Activated naive CD8-positive, alpha-beta T cell treated with anti-CD3 and anti-CD28 coated beads, Interleukin-2, amount 50 U/mL, for 24 hours (primary cell): ENCODE measurements around the gene CLSTN2.
A peak's percentile ranks its signal among the peaks of the same experiment; 100 is the strongest.

ENCODE experiments used
- ATAC-seq: fragments of 150-1000 bp; cut with Tn5 transposase; one replicate; pipeline ENCODE4 v1.10.0; 2021
- DNase-seq: peaks from one replicate; pipeline ENCODE4 v3.0.0; 2021
- H3K27ac Mint-ChIP-seq: one replicate; pipeline ENCODE4 v1.8.0; 2021; ENCODE audit warnings: mild to moderate bottlenecking, mixed read lengths
- H3K27me3 Mint-ChIP-seq: one replicate; pipeline ENCODE4 v1.8.0; 2021; ENCODE audit warnings: mixed read lengths
- H3K36me3 Mint-ChIP-seq: one replicate; pipeline ENCODE4 v1.8.0; 2021; ENCODE audit warnings: low read depth, mixed read lengths
- H3K4me1 Mint-ChIP-seq: one replicate; pipeline ENCODE4 v1.8.0; 2021; ENCODE audit warnings: mixed read lengths
- H3K4me3 Mint-ChIP-seq: one replicate; pipeline ENCODE4 v1.8.0; 2021; ENCODE audit warnings: mild to moderate bottlenecking, moderate library complexity, mixed read lengths
- H3K9me3 Mint-ChIP-seq: one replicate; pipeline ENCODE4 v1.8.0; 2021; ENCODE audit warnings: mixed read lengths

CLSTN2 gene

DNA sequence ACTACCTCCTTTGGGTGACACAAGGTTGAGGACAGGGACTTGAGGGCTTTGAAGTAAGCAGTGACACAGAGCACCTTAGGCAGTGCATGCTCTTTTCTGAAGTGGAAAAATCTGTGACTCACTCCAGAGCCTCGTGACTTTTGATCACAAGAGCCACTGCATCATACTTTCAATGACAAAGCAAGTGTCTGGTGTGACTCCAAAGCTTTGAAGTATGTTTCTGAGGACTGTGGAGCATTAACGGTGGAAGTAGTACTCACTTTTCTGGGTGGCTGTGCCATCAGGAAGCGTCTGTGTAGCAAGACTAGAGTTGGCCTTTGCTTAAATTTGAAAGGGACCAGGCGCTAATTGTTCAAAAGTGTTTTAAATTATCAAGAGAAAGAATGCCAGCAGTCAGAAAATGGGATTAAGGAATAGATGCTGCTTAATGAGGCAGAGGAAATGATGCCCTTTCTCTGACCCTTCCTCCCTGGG lies 532.2 kb downstream of the CLSTN2 start:
- ATAC-seq (peak; percentile 93), DNase-seq (peak; percentile 2)
- no peaks in the 10 kb centered on the region for H3K27me3 Mint-ChIP-seq
- no peak overlapping the region for H3K4me3 Mint-ChIP-seq
- no peaks in the 10 kb centered on the region for H3K9me3 Mint-ChIP-seq
- peaks cover 6% of the 10 kb centered on the region for H3K4me1 Mint-ChIP-seq
- no peaks in the 10 kb centered on the region for H3K36me3 Mint-ChIP-seq
- H3K27ac Mint-ChIP-seq, result peak overlapping the region; percentile 24

- DNase-seq (no peak), ATAC-seq (no peak)
- Mint-ChIP-seq H3K9me3 (no peaks in the 10 kb centered on the region), H3K27ac (no peak overlapping the region), H3K4me3 (no peak overlapping the region), H3K27me3 (no peaks in the 10 kb centered on the region), H3K36me3 (no peaks in the 10 kb centered on the region), H3K4me1 (peaks cover 6% of the 10 kb centered on the region)
Observed at GRCh38 chr3:140467796-140468315, 532.9 kb downstream of the CLSTN2 start.

DNA sequence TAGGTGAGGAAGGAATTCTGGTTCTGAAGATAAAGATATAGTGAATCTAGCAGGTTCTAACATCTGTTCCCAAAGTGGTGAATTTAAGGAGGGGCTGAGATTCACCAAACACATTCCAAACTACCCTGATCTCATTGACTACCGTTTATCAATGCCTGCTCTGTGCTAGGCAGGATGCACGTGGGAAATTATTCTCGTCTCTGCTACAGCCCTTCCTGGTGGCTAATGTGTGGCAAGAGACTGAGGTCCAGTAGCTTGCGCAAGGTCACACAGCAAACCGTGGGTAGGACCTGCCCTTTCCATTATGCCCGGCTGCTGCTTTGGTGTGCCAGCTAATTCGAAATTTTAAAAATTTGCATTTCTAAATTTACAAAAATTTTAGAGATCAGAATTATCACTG lies 533.4 kb downstream of the CLSTN2 start:
- DNase-seq (no peak), ATAC-seq (no peak)
- H3K36me3 Mint-ChIP-seq, result no peaks in the 10 kb centered on the region
- H3K27ac Mint-ChIP-seq, result no peak overlapping the region
- peaks cover 6% of the 10 kb centered on the region for H3K4me1 Mint-ChIP-seq
- no peak overlapping the region for H3K4me3 Mint-ChIP-seq
- H3K9me3 Mint-ChIP-seq, result no peaks in the 10 kb centered on the region
- no peaks in the 10 kb centered on the region for H3K27me3 Mint-ChIP-seq

DNA sequence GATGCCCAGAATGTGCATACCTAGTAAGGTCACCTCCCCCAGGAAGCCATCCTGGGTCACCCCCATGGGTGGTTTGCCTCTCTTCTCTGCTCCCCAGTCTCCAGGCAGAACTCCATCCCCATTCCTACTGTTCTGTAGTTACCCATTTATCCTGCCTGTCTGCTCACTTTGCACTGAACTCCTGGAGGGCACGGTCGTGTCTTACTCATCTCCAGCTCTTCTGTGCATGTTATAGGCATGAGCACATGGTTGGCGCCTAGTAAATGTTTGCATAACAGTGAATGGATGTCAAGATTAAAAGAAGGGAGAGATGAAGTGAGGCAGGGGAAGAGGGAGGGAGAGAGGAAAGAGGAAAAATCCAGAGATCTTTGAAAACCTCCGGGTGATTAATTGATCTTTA lies 534.5 kb downstream of the CLSTN2 start:
- Mint-ChIP-seq H3K4me3 (no peak overlapping the region), H3K4me1 (peaks cover 6% of the 10 kb centered on the region), H3K36me3 (no peaks in the 10 kb centered on the region), H3K27me3 (no peaks in the 10 kb centered on the region), H3K27ac (no peak overlapping the region), H3K9me3 (no peaks in the 10 kb centered on the region)
- ATAC-seq (no peak), DNase-seq (no peak)

GRCh38 chr3:140470211-140470610 lies 535.2 kb downstream of the CLSTN2 start:
- H3K27me3 Mint-ChIP-seq, result no peaks in the 10 kb centered on the region
- no peak for ATAC-seq
- no peaks in the 10 kb centered on the region for H3K9me3 Mint-ChIP-seq
- peaks cover 6% of the 10 kb centered on the region for H3K4me1 Mint-ChIP-seq
- no peaks in the 10 kb centered on the region for H3K36me3 Mint-ChIP-seq
- no peak overlapping the region for H3K4me3 Mint-ChIP-seq
- DNase-seq, result no peak
- H3K27ac Mint-ChIP-seq, result no peak overlapping the region

DNA sequence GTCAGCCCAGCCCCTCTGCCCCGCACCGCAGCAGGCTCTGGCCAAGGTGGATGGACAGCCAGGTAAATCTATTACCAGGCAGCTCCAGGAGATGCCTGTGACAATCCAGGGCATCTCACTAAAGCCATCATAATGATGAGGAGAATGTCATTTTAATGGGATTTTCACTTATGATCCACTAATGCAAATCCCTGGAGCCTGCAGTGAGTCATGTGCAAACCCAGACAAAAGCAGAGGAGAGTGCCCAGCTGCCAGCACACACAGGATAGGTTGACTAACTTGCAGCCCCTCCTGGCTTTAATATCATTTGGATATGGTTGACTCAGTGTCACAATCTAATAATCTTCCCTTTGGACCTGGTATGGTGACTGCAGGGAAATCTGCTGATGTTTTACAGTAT lies 536.0 kb downstream of the CLSTN2 start:
- Mint-ChIP-seq H3K27ac (no peak overlapping the region), H3K27me3 (no peaks in the 10 kb centered on the region), H3K9me3 (no peaks in the 10 kb centered on the region), H3K36me3 (no peaks in the 10 kb centered on the region), H3K4me1 (peaks cover 6% of the 10 kb centered on the region), H3K4me3 (no peak overlapping the region)
- ATAC-seq (no peak), DNase-seq (no peak)

DNA sequence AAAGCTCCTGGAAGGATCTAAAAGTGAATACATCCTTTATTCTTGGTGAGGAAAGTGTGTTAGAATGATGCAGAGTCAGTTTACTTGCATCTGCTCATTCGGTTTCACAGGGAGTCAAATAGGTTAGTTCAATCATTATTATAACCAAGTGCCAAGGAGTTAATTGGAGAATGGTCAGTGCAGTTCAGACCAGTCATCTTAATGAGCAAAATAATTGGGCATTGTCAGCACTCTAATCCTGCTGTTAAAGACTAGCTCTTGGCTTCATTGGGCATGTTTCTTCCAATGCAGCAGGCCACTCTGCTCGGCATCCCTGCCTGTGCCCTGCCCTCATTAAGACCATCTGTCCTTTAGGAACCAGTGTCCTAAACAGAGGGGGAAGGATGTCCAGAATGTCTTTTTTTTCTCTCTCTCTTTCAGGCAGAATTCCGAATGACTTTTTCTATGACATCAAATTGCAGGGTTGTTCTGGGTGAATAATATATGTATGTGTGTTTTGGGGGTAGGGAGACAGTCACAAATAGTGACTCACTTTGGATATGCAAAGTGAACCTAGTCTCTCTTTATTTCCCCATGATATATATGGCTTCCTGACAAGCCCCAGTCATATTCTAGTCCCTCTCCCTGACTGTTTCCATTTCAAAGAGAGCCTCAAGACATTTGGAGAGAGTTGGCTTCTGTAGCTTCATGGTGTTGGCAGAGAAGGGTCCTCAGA lies 537.5 kb downstream of the CLSTN2 start:
- DNase-seq (no peak), ATAC-seq (no peak)
- peaks cover 1% of the 10 kb centered on the region for H3K4me1 Mint-ChIP-seq
- H3K27me3 Mint-ChIP-seq, result no peaks in the 10 kb centered on the region
- H3K4me3 Mint-ChIP-seq, result no peak overlapping the region
- H3K9me3 Mint-ChIP-seq, result peaks cover 3% of the 10 kb centered on the region
- H3K36me3 Mint-ChIP-seq, result no peaks in the 10 kb centered on the region
- no peak overlapping the region for H3K27ac Mint-ChIP-seq

DNA sequence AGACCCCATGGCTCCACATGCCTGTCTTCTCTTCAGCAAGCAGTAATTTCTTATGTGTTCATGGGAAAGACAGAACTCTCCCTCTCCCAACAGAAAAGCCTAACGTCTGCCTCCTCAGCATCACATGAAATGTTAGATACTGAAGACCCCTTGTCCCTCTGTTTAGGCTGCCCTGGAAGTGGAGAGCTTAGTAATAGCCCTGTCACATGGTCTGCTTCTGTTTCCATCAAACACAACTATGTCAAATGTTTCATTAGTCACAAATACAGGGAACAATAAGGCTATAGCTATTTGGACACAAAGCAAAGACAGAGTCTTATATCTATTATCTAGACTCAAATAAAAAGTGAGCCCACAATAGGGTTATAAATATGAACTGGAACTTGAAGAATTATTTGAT lies 552.6 kb downstream of the CLSTN2 start:
- H3K27ac Mint-ChIP-seq, result no peak overlapping the region
- ATAC-seq (no peak), DNase-seq (no peak)
- no peaks in the 10 kb centered on the region for H3K4me1 Mint-ChIP-seq
- H3K9me3 Mint-ChIP-seq, result peaks cover 9% of the 10 kb centered on the region
- no peak overlapping the region for H3K4me3 Mint-ChIP-seq
- H3K36me3 Mint-ChIP-seq, result no peaks in the 10 kb centered on the region
- H3K27me3 Mint-ChIP-seq, result no peaks in the 10 kb centered on the region

GRCh38 chr3:140493271-140493670 lies 558.3 kb downstream of the CLSTN2 start:
- Mint-ChIP-seq H3K36me3 (no peaks in the 10 kb centered on the region), H3K9me3 (no peaks in the 10 kb centered on the region), H3K27me3 (no peaks in the 10 kb centered on the region), H3K4me1 (no peaks in the 10 kb centered on the region), H3K4me3 (no peak overlapping the region), H3K27ac (no peak overlapping the region)
- DNase-seq, result no peak
- no peak for ATAC-seq

- no peaks in the 10 kb centered on the region for H3K36me3 Mint-ChIP-seq
- no peaks in the 10 kb centered on the region for H3K4me1 Mint-ChIP-seq
- H3K4me3 Mint-ChIP-seq, result no peak overlapping the region
- H3K27me3 Mint-ChIP-seq, result no peaks in the 10 kb centered on the region
- H3K9me3 Mint-ChIP-seq, result no peaks in the 10 kb centered on the region
- no peak overlapping the region for H3K27ac Mint-ChIP-seq
- ATAC-seq, result no peak
- DNase-seq, result no peak
Observed at GRCh38 chr3:140494970-140495369, 560.0 kb downstream of the CLSTN2 start.

DNA sequence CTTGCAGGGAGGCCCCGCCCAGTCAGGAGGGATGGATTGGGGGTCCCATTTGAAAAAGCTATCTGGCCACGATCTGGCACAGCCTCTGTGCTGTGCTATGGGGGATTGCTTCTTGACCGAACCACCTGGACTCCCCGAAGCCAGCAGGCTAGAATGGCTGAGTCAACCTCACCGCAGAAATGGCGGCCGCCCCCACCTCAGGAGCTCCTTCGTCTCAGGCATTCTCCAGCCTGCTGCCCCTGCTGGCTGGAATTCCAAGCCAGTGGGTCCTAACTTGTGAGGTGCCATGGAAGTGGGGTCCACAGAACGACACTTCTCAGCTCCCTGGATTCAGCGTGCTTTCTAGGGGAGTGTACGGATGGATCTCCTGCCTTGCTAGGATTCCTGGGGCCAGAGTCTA lies 562.3 kb downstream of the CLSTN2 start:
- H3K4me1 Mint-ChIP-seq, result no peaks in the 10 kb centered on the region
- no peaks in the 10 kb centered on the region for H3K9me3 Mint-ChIP-seq
- ATAC-seq, result no peak
- no peak overlapping the region for H3K27ac Mint-ChIP-seq
- peaks cover 2% of the 10 kb centered on the region for H3K27me3 Mint-ChIP-seq
- no peaks in the 10 kb centered on the region for H3K36me3 Mint-ChIP-seq
- no peak overlapping the region for H3K4me3 Mint-ChIP-seq
- DNase-seq, result no peak

DNA sequence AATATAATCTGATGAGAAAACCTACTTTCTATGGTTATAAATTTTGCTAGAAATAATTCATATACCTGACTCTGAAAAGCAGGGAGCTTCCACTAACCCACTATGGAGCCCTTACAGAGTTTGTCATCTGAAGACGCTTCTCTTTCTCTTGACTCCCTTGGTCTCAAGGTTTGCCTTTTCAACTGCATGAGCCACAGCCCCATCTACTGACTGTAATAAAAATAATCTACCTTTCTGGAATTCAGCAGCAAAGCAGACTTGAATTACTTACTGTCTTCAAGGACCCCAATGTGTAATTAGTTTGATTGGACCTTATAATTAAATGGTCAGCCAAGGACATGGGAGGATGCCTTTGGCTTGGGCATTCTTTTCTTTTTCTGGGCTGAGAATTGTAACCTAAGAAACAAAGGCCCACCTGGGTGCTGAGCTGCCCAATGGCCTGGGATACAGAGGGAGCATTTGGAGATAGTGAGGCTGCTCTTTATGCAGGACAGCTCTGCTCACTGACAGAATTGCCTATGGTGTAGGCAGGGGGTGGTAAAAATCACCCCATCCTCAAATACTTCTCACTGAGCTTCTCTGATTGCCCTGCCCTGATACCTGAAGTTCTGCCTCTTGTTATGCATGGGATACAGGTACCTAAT lies 564.3 kb downstream of the CLSTN2 start:
- Mint-ChIP-seq H3K27me3 (peaks cover 2% of the 10 kb centered on the region), H3K27ac (no peak overlapping the region), H3K4me1 (no peaks in the 10 kb centered on the region), H3K36me3 (no peaks in the 10 kb centered on the region), H3K9me3 (no peaks in the 10 kb centered on the region), H3K4me3 (no peak overlapping the region)
- ATAC-seq (no peak), DNase-seq (no peak)

DNA sequence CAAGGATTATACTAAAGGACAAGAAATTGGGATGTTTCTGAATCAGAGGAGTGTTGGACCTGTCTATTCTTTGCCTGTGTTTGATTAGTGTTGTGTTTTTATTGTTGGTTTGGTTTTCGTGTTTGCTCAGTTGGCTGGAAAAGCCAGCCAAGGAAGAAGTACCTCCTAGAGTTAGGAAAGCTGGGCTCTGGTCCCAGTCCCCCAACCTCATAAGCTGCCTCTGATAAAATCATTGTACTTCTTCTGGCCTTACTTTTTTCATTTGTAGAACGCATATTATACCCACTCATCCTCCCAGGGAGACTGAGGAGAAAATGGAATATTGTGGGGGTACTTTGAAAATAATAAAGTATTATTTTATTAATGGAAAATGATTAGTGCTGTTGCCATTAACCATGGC lies 565.5 kb downstream of the CLSTN2 start:
- Mint-ChIP-seq H3K9me3 (no peaks in the 10 kb centered on the region), H3K4me1 (no peaks in the 10 kb centered on the region), H3K4me3 (no peak overlapping the region), H3K36me3 (no peaks in the 10 kb centered on the region), H3K27me3 (peaks cover 2% of the 10 kb centered on the region), H3K27ac (no peak overlapping the region)
- ATAC-seq, result no peak
- no peak for DNase-seq

DNA sequence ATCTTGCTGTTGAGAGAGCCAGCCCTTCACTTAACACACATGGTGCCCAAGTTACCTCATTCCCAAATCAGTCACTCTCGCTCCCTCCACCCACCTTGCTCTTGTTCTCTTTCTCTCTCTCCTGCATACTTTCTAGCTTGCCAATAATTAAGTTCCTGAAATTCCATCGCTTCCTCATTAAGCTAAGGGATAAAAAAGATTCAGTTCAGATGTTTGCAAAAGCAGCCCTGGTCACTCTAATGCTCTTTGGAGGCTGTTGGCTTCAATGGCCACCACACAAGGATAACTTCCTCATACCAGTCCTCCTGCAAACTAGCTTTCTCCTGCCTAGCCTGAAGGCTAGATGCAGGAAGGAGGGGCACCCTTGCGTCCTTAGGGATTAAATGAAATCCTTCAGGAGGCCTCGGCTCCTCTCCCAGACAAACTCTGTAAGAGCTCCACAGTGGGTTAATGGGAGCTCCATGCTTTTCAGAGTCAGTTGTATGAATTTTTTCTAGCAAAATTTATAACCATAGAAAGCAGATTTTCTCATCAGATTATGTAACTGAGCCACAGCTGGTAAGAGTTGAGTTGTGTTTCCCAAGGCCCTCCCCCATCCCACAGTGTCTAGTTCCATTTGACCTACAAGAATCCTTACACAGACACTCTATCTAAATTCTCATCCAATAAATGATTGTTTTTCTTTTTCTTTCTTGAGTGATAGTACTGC lies 566.2 kb downstream of the CLSTN2 start:
- DNase-seq, result no peak
- H3K27ac Mint-ChIP-seq, result no peak overlapping the region
- no peak overlapping the region for H3K4me3 Mint-ChIP-seq
- no peaks in the 10 kb centered on the region for H3K9me3 Mint-ChIP-seq
- no peak for ATAC-seq
- peaks cover 2% of the 10 kb centered on the region for H3K27me3 Mint-ChIP-seq
- H3K36me3 Mint-ChIP-seq, result no peaks in the 10 kb centered on the region
- H3K4me1 Mint-ChIP-seq, result no peaks in the 10 kb centered on the region
